A673 (cell line): Measurements from ENCODE around the gene IFT27. TPM values are rescaled to one million over a fixed set of nuclear protein-coding genes. Genes with fewer than 3 reads are reported as not detected.

Experiments
- BruUV-seq: library from RNA; stranded (reverse); fragments of 400-500 nt; replicated peaks from 2 replicates; lab custom pipeline; 2021; lab: Mats Ljungman, UMichigan
- CTCF ChIA-PET: fragments of 300-600 bp; sonication (Branson Sonifier 250); formaldehyde crosslinking; loops from one replicate; lab custom pipeline; 2022; ENCODE audit warnings: antibody characterized with exemption; lab: Charles Lee
- POLR2A ChIA-PET: fragments of 300-600 bp; sonication (Branson Sonifier 250); formaldehyde crosslinking; loops from one replicate; lab custom pipeline; 2022; ENCODE audit warnings: antibody characterized with exemption; ENCODE audit not compliant: low non-redundant PET; lab: Charles Lee
- DNase-seq: peaks from one replicate; pipeline ENCODE4 v3.0.0-alpha.2; 2015; ENCODE audit warnings: low spot score
- H3K27ac ChIP-seq: fragments of 200-600 bp; sonication (generic); 2 replicates; pipeline ENCODE4 v1.5.1; 2016; ENCODE audit warnings: mixed run types, low read depth, mild to moderate bottlenecking, mixed read lengths, antibody characterized with exemption, low read length; ENCODE audit not compliant: poor library complexity, severe bottlenecking
- H3K27me3 ChIP-seq: fragments of 200-600 bp; sonication (generic); replicated peaks from 2 replicates; pipeline ENCODE4 v1.6.1; 2017; ENCODE audit warnings: mixed run types, low read depth, mild to moderate bottlenecking, mixed read lengths, antibody characterized with exemption, low read length; ENCODE audit not compliant: insufficient read depth, poor library complexity
- H3K36me3 ChIP-seq: fragments of 200-600 bp; sonication (generic); 2 replicates; pipeline ENCODE4 v1.6.1; 2016; ENCODE audit warnings: mixed run types, mild to moderate bottlenecking, mixed read lengths, antibody characterized with exemption, low read length; ENCODE audit not compliant: insufficient read depth, poor library complexity, severe bottlenecking
- H3K4me1 ChIP-seq: fragments of 200-600 bp; sonication (generic); 2 replicates; pipeline ENCODE4 v1.6.1; 2017; ENCODE audit warnings: mixed run types, mild to moderate bottlenecking, mixed read lengths, antibody characterized with exemption, low read length; ENCODE audit not compliant: insufficient read depth, poor library complexity, severe bottlenecking
- H3K4me3 ChIP-seq: fragments of 200-600 bp; sonication (generic); 2 replicates; pipeline ENCODE4 v1.5.1; 2016; ENCODE audit warnings: low read depth, mixed run types, mild to moderate bottlenecking, mixed read lengths, low read length; ENCODE audit not compliant: poor library complexity, severe bottlenecking
- H3K9me3 ChIP-seq: fragments of 200-600 bp; sonication (generic); 2 replicates; pipeline ENCODE4 v1.6.1; 2016; ENCODE audit warnings: mixed run types, low read depth, mild to moderate bottlenecking, mixed read lengths, antibody characterized with exemption, low read length; ENCODE audit not compliant: poor library complexity, severe bottlenecking
- EZH2 ChIP-seq: fragments of 200-600 bp; sonication (generic); IDR thresholded peaks from 2 replicates; pipeline ENCODE4 v1.6.1; 2017; ENCODE audit warnings: borderline replicate concordance, low read depth, mild to moderate bottlenecking, mixed read lengths, antibody characterized with exemption, low read length; ENCODE audit not compliant: poor library complexity, severe bottlenecking
- intact Hi-C: fragments of 100-400 bp; cut with micrococcal nuclease; formaldehyde crosslinking; loops from one replicate; pipeline ENCODE4 v1.10.0; 2022; ENCODE audit not compliant: unreplicated experiment
- total RNA-seq: library from RNA; stranded (reverse); gene quantifications from 2 replicates; pipeline ENCODE4 v1.2.3, GENCODE V29; 2021
- TF ChIP-seq, protein P1 (sequence below): fragments of 300-800, 200-600 bp; sonication (generic); conservative IDR thresholded peaks from 2 replicates; pipeline ENCODE4 v1.5.1; 2017; ENCODE audit warnings: low read depth, mild to moderate bottlenecking, antibody characterized with exemption, low read length, moderate library complexity, mixed read lengths

IFT27 gene
- total RNA-seq, 1 experiment from 2014 or later = 24.9 TPM

DNA sequence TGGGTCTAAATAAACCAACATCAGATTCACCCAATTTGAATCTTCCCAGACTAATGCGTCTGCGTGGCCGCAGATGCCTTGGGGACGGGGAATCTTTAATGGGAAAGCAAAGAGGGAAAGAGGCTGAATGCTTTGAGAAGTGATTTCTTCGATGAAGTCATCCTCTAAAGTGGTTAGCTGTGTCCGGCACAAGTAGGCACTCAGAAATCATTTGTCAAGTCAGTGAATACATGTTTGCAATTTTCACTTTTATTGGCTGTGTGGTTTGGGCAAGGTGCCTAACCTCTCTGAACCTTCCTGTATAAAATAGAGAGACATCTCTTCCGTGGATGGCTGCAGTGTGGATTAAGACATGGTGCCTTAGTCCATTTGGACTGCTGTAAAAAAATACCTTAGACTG lies 19.7 kb upstream of the IFT27 start:
- H3K4me1 ChIP-seq = no peaks in the 10 kb centered on the region
- no peak overlapping the region for H3K4me3 ChIP-seq
- BruUV-seq = no TSS peak
- no peaks in the 10 kb centered on the region for H3K36me3 ChIP-seq
- CTCF ChIA-PET = no interaction called here
- no peak for DNase-seq
- H3K9me3 ChIP-seq = no peaks in the 10 kb centered on the region
- H3K27me3 ChIP-seq = peaks cover 6% of the 10 kb centered on the region
- POLR2A ChIA-PET = no interaction called here
- TF ChIP-seq, protein P1, sequence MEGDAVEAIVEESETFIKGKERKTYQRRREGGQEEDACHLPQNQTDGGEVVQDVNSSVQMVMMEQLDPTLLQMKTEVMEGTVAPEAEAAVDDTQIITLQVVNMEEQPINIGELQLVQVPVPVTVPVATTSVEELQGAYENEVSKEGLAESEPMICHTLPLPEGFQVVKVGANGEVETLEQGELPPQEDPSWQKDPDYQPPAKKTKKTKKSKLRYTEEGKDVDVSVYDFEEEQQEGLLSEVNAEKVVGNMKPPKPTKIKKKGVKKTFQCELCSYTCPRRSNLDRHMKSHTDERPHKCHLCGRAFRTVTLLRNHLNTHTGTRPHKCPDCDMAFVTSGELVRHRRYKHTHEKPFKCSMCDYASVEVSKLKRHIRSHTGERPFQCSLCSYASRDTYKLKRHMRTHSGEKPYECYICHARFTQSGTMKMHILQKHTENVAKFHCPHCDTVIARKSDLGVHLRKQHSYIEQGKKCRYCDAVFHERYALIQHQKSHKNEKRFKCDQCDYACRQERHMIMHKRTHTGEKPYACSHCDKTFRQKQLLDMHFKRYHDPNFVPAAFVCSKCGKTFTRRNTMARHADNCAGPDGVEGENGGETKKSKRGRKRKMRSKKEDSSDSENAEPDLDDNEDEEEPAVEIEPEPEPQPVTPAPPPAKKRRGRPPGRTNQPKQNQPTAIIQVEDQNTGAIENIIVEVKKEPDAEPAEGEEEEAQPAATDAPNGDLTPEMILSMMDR = no peak
- TF ChIP-seq EZH2 = no peak
- intact Hi-C loops = no loop called here
- no peak overlapping the region for H3K27ac ChIP-seq

DNA sequence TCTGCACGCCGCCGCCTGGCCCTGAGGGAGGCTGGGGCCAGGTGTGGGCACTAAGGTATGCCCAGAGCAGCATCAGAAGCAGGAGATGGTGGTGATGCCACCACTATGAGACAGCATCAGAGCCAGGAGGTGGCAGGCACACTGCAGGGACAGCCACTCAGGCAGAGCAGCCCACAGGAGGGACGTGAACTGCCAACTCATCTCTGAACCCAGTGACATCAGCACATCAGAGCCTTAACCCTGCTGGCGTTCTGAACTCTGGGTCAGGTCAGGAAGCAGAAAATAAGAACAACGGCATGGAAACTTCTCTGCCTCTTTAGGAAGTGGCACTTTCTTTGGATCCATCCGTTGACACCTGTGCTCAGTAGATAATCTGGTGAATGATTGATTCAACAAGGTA lies 14.7 kb upstream of the IFT27 start:
- Histone ChIP-seq H3K27ac (no peak overlapping the region), H3K36me3 (no peaks in the 10 kb centered on the region), H3K4me1 (no peaks in the 10 kb centered on the region), H3K27me3 (peaks cover 3% of the 10 kb centered on the region), H3K4me3 (no peak overlapping the region), H3K9me3 (no peaks in the 10 kb centered on the region)
- ChIA-PET CTCF (no interaction called here), POLR2A (no interaction called here)
- TF ChIP-seq EZH2 = no peak
- TF ChIP-seq, protein P1 = no peak
- intact Hi-C loops = no loop called here
- BruUV-seq = no TSS peak
- no peak for DNase-seq

DNA sequence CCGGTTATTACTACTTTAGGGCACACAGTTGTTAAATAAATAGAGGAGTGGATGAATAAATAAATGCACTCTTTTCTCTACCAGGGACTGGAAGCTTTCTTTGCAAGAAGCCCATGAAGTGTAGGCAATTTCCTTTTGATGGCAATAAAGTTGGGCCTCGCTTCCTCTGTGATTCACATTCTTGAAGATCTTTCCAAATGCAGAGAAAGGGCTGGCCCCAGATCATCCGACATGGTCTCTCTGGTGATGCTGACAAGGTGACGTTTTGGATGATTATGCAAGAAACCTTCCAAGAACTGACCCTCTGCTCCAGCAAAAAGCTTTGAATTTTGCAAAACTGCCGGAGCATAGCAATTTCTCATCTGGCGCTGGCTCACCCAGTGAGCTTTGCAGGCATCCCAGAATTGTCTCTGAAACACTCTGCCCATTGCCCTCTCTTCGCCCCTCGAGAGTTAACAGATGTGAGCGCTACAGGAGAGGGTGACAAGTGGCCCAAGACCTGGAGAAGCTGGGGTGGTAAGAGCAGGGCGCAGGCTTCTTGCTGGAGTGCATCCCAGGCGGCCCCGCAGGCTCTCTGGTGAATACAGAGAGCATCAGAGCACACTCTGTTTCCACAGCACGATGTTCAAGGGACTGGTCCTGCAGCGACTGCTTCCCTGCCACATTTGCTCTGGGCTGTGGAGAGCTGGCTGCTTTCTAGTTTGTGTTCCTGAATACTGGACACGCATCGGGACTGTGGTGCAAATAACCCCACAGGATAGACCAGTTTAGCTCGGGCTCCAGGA lies 11.5 kb upstream of the IFT27 start:
- CTCF ChIA-PET = interaction anchor here (0.7 kb wide), 1 partner anchor 66 kb away, joined by 3 read pairs; no protein-coding TSS in a partner anchor
- BruUV-seq = no TSS peak
- no peak overlapping the region for H3K4me3 ChIP-seq
- H3K27ac ChIP-seq = no peak overlapping the region
- DNase-seq = no peak
- no peaks in the 10 kb centered on the region for H3K4me1 ChIP-seq
- no peaks in the 10 kb centered on the region for H3K36me3 ChIP-seq
- no peaks in the 10 kb centered on the region for H3K9me3 ChIP-seq
- POLR2A ChIA-PET = interaction anchor here (0.6 kb wide), 1 partner anchor 18 kb away, joined by 4 read pairs; no protein-coding TSS in a partner anchor
- intact Hi-C loops = no loop called here
- TF ChIP-seq EZH2 = no peak
- H3K27me3 ChIP-seq = no peaks in the 10 kb centered on the region
